Measurements from ENCODE around the gene SP6. TPM values are rescaled to one million over a fixed set of nuclear protein-coding genes. Genes with fewer than 3 reads are reported as not detected.

The SP6 gene
- polyA plus RNA-seq, 1 experiment, result 0.04 TPM

GRCh38 chr17:47806913-47807255 is 44.1 kb downstream of the SP6 start:
- TF ChIP-seq, protein P1, sequence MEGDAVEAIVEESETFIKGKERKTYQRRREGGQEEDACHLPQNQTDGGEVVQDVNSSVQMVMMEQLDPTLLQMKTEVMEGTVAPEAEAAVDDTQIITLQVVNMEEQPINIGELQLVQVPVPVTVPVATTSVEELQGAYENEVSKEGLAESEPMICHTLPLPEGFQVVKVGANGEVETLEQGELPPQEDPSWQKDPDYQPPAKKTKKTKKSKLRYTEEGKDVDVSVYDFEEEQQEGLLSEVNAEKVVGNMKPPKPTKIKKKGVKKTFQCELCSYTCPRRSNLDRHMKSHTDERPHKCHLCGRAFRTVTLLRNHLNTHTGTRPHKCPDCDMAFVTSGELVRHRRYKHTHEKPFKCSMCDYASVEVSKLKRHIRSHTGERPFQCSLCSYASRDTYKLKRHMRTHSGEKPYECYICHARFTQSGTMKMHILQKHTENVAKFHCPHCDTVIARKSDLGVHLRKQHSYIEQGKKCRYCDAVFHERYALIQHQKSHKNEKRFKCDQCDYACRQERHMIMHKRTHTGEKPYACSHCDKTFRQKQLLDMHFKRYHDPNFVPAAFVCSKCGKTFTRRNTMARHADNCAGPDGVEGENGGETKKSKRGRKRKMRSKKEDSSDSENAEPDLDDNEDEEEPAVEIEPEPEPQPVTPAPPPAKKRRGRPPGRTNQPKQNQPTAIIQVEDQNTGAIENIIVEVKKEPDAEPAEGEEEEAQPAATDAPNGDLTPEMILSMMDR (IDR thresholded peaks at IDR 0.05; ENCODE audit: low read depth, low read length), result no peak
- CTCF ChIA-PET, result no interaction called here
- no peak overlapping the region for H3K4me3 ChIP-seq (ENCODE audit: low read depth, low read length)

GRCh38 chr17:47806026-47806912 is 44.7 kb downstream of the SP6 start:
- Histone ChIP-seq H3K27me3 (ENCODE audit: control insufficient read depth, insufficient read depth, low read length) (peaks cover 23% of the 10 kb centered on the region), H3K4me3 (ENCODE audit: low read depth, low read length) (no peak overlapping the region), H3K9me3 (ENCODE audit: control insufficient read depth, insufficient read depth, low read length) (no peaks in the 10 kb centered on the region; the same call in 1 of the 2 replicates), H3K27ac (ENCODE audit: low read depth, low read length) (no peak overlapping the region)
- ChIA-PET POLR2A (no interaction called here), CTCF (no interaction called here)
- DNase-seq (ENCODE audit: low read depth, low spot score), result no peak
- TF ChIP-seq, protein P1 (IDR thresholded peaks at IDR 0.05; ENCODE audit: low read depth, low read length), result no peak

More at GRCh38 chr17:47806913-47807255, 44.1 kb downstream of the SP6 start:
- H3K27ac ChIP-seq (ENCODE audit: low read depth, low read length), result no peak overlapping the region
- no peaks in the 10 kb centered on the region; the same call in 1 of the 2 replicates for H3K9me3 ChIP-seq (ENCODE audit: control insufficient read depth, insufficient read depth, low read length)
- peaks cover 19% of the 10 kb centered on the region for H3K27me3 ChIP-seq (ENCODE audit: control insufficient read depth, insufficient read depth, low read length)
- POLR2A ChIA-PET, result no interaction called here
- no peak for DNase-seq (ENCODE audit: low read depth, low spot score)

DNA sequence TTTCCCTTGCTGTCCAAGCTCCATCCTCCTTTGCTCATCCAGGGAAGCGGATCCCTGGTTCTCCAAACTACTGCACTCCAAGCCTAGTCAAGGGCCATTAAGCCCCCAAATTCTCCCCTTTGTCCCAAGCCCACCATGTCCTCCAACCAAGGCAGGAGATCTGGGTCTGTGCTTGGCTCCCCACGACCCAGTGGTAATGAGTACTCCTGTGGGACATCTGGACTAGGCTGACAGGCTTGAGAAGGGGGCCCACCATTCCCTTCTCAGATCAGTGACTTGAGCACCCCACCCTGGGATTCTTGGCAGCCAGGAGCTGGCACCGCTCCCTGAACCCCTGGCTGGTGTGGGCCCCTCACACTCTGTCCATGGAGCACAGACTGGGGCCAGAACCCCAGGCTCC is 46.5 kb downstream of the SP6 start:
- TF ChIP-seq, protein P1 (IDR thresholded peaks at IDR 0.05; ENCODE audit: low read depth, low read length), result no peak
- no peaks in the 10 kb centered on the region; the same call in 1 of the 2 replicates for H3K9me3 ChIP-seq (ENCODE audit: control insufficient read depth, insufficient read depth, low read length)
- no peak overlapping the region for H3K27ac ChIP-seq (ENCODE audit: low read depth, low read length)
- ChIA-PET CTCF (no interaction called here), POLR2A (no interaction called here)
- H3K4me3 ChIP-seq (ENCODE audit: low read depth, low read length), result no peak overlapping the region
- H3K27me3 ChIP-seq (ENCODE audit: control insufficient read depth, insufficient read depth, low read length), result peaks cover 30% of the 10 kb centered on the region
- no peak for DNase-seq (ENCODE audit: low read depth, low spot score)

DNA sequence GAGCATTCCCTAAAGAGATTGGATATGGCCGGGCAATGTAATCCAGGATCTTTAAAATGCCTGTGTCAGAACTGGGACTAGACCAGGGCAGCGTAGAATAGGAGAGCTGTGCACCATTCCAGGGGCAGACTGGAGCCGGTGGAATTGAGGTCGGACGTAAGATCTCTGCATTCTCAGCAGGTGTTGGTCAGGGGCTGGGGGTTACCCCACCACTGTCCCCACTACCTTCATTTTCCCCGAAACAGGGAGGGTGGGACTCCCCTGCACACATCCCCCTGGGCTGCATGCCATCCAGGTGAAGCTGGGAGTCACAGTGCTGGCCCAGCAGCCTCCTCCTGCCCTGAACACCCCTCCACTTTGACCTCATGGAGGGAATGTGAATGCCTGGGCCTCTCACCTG is 47.2 kb downstream of the SP6 start:
- Histone ChIP-seq H3K4me3 (ENCODE audit: low read depth, low read length) (no peak overlapping the region), H3K27ac (ENCODE audit: low read depth, low read length) (no peak overlapping the region), H3K9me3 (ENCODE audit: control insufficient read depth, insufficient read depth, low read length) (no peaks in the 10 kb centered on the region; the same call in 1 of the 2 replicates), H3K27me3 (ENCODE audit: control insufficient read depth, insufficient read depth, low read length) (peaks cover 30% of the 10 kb centered on the region)
- ChIA-PET CTCF (no interaction called here), POLR2A (interaction anchor here (0.6 kb wide), 1 partner anchor 389 kb away, joined by 3 read pairs; no protein-coding TSS in a partner anchor)
- DNase-seq (ENCODE audit: low read depth, low spot score), result no peak
- TF ChIP-seq, protein P1 (IDR thresholded peaks at IDR 0.05; ENCODE audit: low read depth, low read length), result no peak

DNA sequence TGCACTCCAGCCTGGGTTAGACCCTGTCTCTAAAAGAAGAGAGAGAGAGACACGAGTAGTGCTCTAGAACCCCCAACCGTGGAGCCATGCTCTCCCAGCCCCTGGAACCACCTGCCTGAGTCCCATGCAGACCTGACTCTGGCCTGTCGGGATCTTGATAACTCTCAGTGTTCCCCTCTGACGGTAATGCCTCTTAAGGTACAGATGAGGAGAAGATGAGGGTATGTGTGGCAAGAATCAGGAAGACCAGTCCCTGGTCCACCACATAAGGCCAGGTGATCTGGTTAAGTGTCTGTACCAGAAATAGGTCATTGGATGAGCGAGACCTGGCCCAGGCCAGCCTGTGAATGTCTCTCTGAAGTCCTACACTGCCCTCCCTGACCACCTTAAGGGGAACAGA is 47.8 kb downstream of the SP6 start:
- ChIA-PET POLR2A (interaction anchor here (0.6 kb wide), 1 partner anchor 389 kb away, joined by 3 read pairs; no protein-coding TSS in a partner anchor), CTCF (no interaction called here)
- H3K27ac ChIP-seq (ENCODE audit: low read depth, low read length), result no peak overlapping the region
- H3K4me3 ChIP-seq (ENCODE audit: low read depth, low read length), result no peak overlapping the region
- no peaks in the 10 kb centered on the region; the same call in 1 of the 2 replicates for H3K9me3 ChIP-seq (ENCODE audit: control insufficient read depth, insufficient read depth, low read length)
- DNase-seq (ENCODE audit: low read depth, low spot score), result no peak
- TF ChIP-seq, protein P1 (IDR thresholded peaks at IDR 0.05; ENCODE audit: low read depth, low read length), result no peak
- peaks cover 31% of the 10 kb centered on the region for H3K27me3 ChIP-seq (ENCODE audit: control insufficient read depth, insufficient read depth, low read length)
